ENCODE measurements around the gene LTA4H.

LTA4H gene

GRCh38 chr12:96056646-96057455 is 21.5 kb upstream of the LTA4H start:
- no peak for DNase-seq

DNA sequence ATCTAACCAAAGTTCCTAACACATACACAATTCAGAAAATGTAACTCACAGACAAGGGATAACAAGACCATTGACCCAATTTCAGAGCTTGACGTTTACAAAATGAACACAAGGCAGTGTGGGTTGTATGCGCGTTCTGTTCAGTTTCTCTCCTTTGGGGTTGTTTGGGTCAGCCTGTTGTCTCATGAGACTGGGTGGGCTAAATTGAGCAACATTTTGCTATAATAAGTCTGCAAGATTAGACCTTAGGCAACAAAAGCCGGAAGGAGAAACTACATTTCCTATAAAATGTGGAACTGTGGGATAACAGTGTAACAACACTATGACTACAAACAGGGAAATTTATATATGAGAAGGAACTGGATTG is 18.8 kb upstream of the LTA4H start:
- DNase-seq: no peak

DNA sequence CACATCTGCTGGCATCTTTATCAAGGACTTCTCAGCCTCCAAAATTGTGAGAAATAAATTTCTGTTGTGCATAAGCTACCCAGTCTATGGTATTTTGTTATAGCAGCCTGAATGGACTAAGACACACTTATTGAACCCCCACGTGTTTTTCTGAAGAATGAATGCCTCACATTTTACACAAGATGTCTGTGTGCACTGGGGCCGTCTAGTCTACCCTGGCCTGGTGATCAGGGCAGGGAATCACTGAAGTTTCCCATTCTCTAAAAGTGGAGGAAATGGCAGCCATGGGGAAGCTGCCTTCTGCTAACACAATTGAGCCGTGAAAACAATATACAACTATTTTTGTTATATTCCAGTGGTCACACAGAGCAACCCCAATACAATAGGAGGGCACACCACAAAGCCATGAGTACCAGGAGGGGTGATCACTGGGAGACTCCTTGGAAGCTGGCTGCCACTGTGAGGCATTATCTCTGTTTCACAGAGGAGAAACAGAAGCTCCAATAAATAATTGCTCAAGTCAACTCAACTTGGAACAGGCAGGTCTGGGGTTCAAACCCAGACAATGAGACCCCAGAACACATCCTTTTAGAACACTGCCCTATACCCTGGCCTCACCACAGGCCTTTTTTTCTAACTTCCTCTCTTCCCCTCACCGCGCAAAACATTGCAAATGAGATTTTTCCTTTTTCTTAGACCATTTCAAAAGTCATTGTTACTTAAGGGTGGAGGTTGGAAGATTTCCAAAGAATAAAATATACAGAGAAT is 18.3 kb upstream of the LTA4H start:
- no peak for DNase-seq

DNA sequence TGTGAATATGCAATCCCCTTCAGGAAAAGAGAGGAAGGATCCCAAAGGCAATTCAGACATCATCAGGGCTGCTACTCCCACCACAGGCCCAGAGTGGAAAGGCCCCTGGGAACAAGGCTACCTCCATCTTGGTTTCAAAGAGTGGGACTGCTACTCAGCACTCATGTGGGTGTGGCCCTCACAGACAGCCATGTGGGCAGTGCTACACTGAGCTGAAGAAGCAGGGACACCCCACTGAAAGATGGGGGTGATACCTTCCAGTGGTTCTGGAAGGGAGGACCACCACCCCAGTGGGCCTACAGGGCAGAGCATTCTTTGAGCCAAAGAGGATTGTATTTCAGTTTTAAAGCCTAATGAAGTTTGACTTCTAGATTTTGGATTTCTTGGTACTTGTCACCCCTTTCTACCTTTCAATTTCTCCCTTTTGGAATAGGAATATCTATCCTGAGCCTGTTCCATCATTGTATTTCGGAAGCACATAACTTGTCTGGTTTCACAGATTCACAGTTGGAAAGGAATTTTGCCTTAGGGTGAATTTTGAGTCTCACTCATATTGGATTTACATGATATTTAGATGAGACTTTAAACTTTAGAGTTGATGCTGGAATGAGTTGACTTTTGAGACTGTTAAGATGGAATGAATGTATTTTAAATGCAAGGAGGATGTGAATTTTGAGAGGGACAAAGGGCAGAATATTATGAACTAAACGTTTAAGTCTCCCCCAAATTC is 16.5 kb upstream of the LTA4H start:
- DNase-seq: no peak

DNA sequence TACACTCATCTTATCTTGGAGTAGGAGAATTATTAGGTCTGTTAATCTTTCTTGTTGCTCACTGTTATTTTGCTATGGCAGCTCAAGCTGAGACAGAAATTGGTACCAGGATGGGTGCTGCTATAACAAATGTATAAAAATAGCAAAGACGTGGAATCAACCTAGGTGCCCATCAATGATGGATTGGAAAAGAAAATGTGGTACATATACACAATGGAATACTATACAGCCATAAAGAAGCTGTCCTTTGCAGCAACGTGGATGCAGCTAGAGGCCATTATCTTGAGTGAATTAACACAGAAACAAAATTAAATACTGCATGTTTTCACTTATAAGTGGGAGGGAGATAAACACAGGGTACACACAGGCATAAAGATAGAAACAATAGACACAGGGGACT is 14.8 kb upstream of the LTA4H start:
- no peak for DNase-seq

DNA sequence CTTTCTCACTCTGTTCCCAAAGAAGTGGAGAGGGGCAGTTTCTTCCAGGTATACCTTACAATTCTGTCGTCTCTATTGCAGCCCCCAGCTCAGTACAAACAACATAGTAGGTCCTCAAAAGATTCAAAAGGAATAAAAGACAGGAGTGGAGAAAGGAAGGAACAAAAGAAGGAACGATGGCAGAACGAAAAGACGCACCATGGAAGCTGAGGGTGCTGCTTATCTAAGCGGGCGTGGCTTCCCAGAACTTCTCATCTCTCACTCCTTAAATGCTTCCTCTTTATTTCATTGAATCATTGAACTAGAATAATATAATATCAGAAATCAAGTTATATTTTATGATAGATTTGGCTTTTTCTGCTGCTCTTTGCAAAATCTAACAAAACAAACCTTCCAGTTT is 13.7 kb upstream of the LTA4H start:
- DNase-seq: no peak

DNA sequence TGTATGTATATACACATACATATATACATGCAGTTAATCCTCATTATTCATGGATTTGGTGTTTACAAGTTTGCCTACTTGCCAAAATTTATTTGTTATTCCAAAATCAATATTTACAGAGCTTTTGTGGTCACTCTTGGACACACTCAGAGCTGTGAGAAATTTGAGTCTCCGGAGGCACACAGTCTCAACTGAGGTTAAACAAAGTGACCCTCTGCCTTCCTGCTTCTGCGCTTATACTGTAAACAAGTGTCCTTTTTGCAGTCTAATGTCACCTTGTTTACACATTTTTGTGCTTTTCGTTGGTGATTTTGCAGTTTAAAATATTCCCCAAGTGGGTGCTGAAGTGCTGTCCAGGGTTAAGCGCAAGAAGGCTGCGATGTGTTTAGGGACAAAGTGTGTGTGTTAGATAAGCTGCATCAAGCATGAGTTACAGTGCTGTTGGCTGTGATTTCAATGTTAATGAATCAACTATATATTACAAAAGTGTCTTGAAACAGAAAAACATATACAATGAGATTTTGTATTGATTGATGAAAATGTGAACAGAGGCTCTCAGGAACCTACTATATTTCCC is 13.1 kb upstream of the LTA4H start:
- no peak for DNase-seq

DNA sequence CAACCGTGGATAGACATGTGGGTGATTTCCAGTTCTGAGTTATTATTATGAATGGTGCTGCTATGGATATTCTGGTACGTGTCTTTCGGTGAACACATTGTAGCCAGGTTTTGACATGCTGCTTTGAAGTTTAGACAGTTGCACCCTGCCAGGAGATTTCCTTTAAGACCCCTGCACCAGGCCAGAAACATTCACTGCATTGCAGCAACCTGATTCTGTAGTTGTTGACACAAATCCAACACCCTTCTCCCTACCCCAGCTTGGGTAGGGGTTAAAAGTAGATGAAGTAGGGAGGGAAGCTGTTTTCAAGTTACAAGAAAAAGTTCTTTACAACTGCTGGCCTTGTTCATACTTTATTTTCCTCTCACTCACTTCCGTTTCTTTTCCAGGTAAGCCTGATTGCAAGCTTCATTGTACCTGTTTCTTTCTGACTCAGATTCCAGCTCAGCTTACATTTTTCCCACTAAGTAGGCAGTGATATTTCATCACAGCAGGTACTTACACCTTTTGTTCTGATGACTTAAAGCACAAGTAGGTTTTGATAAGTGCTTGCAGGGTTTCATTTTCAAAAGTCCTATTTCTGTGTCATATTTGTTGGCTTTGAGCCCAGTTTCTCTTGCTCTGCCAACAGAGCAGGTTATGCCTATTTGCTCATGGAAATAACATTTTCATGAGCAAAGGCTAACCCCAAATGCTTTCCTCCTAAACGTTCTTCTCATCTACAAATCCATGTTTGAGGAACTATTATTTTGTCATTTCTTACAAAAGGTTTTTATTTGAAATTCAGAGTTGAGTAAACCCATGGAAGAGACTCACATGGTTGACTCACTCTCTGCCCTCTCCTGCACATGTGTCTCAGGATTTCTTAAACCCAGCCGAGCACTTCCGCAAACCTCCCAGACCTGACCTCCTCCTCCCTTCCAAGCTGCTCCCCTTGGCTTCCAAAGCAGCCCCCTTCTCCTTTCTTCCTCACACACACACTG is 12.1 kb upstream of the LTA4H start:
- DNase-seq: peak in 3 of 6 experiments; percentile 39 to 57 (median 55)

GRCh38 chr12:96046543-96047228 is 11.3 kb upstream of the LTA4H start:
- DNase-seq: peak in 1 of 6 experiments; percentile 13

GRCh38 chr12:96045566-96045965 is 10.2 kb upstream of the LTA4H start:
- no peak for DNase-seq

DNA sequence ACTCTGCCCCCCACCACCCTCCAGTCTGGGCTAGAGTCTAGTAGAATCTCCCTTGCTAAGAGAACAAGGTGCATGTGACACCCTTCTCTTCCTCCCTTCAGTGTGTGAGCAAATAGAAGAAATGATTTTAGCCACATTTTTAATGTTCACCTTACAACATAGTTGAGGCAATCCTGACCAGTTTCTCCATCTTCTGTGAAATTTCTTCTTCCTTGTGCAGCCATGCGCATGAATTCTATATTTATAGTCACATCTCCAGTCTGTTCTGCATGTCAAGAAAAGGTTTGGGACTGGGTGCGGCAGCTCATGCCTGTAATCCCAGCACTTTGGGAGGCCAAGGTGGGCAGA is 9.5 kb upstream of the LTA4H start:
- DNase-seq: no peak

DNA sequence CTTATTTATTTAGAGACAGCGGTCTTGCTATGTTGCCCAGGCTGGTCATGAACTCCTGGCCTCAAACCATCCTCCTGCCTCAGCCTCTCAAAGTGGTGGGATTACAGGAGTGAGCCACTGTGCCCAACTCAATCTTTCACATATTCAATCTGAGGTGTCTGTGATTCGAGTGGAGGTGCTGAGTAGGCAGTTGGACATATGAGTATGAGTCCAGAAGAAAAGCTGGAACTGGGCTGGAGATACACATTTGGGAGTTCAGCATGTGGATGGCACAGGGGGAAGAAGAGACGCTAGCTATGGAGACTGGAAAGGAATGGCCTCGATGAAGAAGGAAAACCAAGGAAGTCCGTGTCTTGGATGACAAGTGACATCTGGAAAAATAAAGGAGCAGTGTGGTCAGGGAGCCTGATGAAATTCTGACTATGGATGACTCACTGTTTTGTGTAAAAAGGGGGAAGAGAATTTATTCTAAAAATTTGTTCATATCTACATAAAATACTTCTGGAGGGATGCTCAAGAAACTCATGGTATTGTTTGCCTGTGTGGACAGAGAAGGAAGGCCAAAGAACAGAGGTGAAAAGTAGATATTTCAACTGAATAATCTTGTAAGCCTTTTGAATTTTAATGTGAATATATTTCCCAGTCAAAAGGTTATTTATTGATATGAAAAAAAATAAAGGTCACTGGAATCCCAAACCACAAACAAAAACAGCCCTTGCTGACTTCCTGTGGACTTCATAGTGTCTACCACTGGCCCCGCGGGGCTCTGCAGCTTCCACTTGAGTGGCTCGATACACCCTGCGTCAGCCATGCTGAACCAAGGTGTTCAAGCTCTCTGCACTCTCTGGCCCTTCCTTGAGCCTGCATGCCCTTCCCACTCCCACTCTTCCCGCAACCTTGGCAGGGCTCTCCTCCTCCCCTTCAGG is 8.9 kb upstream of the LTA4H start:
- no peak for DNase-seq

GRCh38 chr12:96041181-96041580 is 5.8 kb upstream of the LTA4H start:
- DNase-seq: no peak

- DNase-seq: no peak
These were observed 5.1 kb upstream of the LTA4H start for GRCh38 chr12:96040305-96041133.

DNA sequence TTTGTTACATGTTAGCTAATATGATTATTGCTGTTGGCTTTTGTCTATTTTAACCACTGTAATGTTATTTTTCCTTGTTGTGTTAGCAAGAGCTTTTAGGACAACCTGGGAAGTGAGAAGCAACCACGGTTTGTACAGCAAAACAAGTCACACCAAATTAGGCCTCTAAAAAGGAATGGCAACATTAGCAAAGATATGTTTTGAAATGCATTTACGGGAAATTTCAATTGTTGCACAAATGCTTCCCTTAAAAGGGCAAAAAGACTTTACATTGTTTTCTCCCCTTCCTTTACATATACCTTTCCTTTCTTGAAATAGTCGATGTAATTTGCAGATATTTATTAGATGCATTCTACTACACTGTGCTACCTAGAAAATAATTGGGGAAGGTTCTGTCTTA is 4.1 kb upstream of the LTA4H start:
- DNase-seq: no peak

DNA sequence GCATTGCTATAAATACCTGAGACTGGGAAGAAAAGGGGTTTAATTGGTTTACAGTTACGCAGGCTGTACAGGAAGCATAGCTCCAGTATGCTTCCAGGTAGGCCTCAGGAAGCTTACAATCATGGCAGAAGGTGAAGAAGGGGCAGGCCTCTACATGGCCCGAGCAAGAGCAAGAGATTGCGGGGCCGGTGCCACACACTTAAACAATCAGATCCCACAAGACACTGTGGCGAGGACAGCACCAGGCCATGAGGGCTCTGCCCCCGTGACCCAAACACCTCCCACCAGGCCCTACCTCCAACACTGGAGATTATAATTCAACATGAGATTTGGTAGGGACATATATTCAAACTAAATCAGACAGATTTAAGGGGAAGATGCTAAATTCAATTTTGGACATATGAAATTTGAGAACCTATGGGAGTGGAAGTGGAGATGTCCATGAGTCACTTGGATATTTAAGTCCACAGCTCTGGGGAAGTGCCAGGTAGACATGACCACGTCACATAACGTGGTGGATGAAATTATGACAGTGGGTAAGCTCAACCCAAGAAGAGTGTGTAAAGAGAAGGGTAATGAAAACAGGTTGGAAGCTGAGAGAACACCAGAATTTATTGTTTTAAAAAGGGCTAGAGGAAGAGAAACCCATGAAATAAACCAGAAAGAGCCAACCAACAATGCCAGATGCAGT is 1.5 kb upstream of the LTA4H start:
- no peak for DNase-seq

- peak in 3 of 6 experiments; percentile 15 to 18 (median 18) for DNase-seq
These were observed 635 bp downstream of the LTA4H start for GRCh38 chr12:96034621-96035282.

Data from stimulated activated naive CD4-positive, alpha-beta T cell (primary cell).